Measurements from ENCODE around the gene EML6. TPM values are rescaled to one million over a fixed set of nuclear protein-coding genes. Genes with fewer than 3 reads are reported as not detected.

The EML6 gene
- total and polyA plus RNA-seq, 2 of the 8 experiments (the other 6 are each of a cell fraction or from before 2014, with no cell fraction given), result 1.2 to 1.6 TPM

DNA sequence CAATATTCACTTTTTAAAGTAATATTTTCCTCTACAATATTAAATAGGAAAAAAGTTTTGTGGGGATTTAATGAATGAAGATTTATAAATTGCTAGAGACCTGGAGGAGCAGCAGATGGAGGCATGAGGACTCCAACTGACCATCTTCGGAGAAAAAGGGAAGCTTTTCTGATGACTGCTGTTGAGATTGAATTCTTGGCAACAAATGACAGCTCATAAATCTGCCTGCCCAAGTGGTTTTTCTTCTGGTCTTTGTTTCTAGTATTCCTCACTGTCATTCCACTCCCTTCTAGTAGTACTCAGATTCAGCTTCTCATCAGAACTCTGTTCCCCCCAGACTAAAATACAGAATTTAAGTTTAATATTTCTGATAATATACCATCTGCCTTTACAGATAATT, 157.0 kb downstream of the EML6 start:
- POLR2A ChIA-PET (ENCODE audit: partially characterized antibody), result no interaction called here

More for the DNA sequence above, 157.0 kb downstream of the EML6 start:
- DNase-seq (ENCODE audit: low read depth in 1 of 2, low spot score in 2 of 2) (no peak), FAIRE-seq (no peak)
- Histone ChIP-seq H3K18ac (ENCODE audit: extremely low read depth, low read length) (no peak overlapping the region), H4K20me1 (replicated peaks in 1 of 2; ENCODE audit: control insufficient read depth in 1 of 2, insufficient read depth in 2 of 2, low read length in 2 of 2) (no peaks in the 10 kb centered on the region), H2BK12ac (ENCODE audit: low read depth, low read length) (no peak overlapping the region), H2AK5ac (ENCODE audit: low read depth, low read length) (no peak overlapping the region), H3K4me1 (replicated peaks in 1 of 4; ENCODE audit: control insufficient read depth in 3 of 4, insufficient read depth in 4 of 4, low read length in 3 of 4) (no peaks in the 10 kb centered on the region), H2BK120ac (replicated peaks; ENCODE audit: low read depth, low read length) (no peak overlapping the region), H3K27me3 (replicated peaks in 1 of 4; ENCODE audit: control insufficient read depth in 3 of 4, extremely low read depth in 1 of 4, insufficient read depth in 3 of 4, low read length in 3 of 4) (no peaks in the 10 kb centered on the region), H3K27ac (ENCODE audit: low read depth, low read length) (no peak overlapping the region), H2BK20ac (ENCODE audit: low read length) (no peak overlapping the region), H3K4ac (replicated peaks; ENCODE audit: insufficient read length, low read depth, low read length) (no peak overlapping the region), H3K23me2 (ENCODE audit: low read depth, low read length) (no peaks in the 10 kb centered on the region), H3K23ac (ENCODE audit: insufficient read length) (no peak overlapping the region), H3K36me3 (ENCODE audit: control insufficient read depth in 2 of 4, insufficient read depth in 4 of 4, low read length in 3 of 4) (no peaks in the 10 kb centered on the region), H4K5ac (ENCODE audit: insufficient read length, low read depth, low read length) (no peak overlapping the region), H4K8ac (ENCODE audit: extremely low read depth, insufficient read depth, low read length) (no peak overlapping the region), H4K91ac (replicated peaks; ENCODE audit: insufficient read length, low read length) (no peak overlapping the region), H3K9me3 (ENCODE audit: insufficient read depth in 2 of 2, low read depth in 1 of 2, low read length in 1 of 2) (no peaks in the 10 kb centered on the region), H2BK5ac (ENCODE audit: low read depth, low read length) (no peak overlapping the region), H3K14ac (ENCODE audit: insufficient read length) (no peak overlapping the region), H3K79me2 (ENCODE audit: control insufficient read depth in 1 of 2, insufficient read depth in 2 of 2, low read length in 2 of 2) (no peaks in the 10 kb centered on the region), H3K4me3 (ENCODE audit: extremely low read depth in 1 of 4, insufficient read depth in 2 of 4, low read depth in 3 of 4, low read length in 4 of 4) (no peak overlapping the region), H2BK15ac (ENCODE audit: low read length) (no peak overlapping the region), H3K79me1 (ENCODE audit: low read depth, low read length) (no peaks in the 10 kb centered on the region), H3K4me2 (ENCODE audit: insufficient read depth in 1 of 2, low read depth in 2 of 2, low read length in 2 of 2) (no peak overlapping the region), H3K56ac (replicated peaks; ENCODE audit: insufficient read length, low read depth, low read length) (no peak overlapping the region), H3K9ac (replicated peaks in 1 of 4; ENCODE audit: extremely low read depth in 1 of 4, low read depth in 3 of 4, low read length in 3 of 4) (no peak overlapping the region), H2AFZ (ENCODE audit: low read length) (no peak overlapping the region)
- TF ChIP-seq, protein P1, sequence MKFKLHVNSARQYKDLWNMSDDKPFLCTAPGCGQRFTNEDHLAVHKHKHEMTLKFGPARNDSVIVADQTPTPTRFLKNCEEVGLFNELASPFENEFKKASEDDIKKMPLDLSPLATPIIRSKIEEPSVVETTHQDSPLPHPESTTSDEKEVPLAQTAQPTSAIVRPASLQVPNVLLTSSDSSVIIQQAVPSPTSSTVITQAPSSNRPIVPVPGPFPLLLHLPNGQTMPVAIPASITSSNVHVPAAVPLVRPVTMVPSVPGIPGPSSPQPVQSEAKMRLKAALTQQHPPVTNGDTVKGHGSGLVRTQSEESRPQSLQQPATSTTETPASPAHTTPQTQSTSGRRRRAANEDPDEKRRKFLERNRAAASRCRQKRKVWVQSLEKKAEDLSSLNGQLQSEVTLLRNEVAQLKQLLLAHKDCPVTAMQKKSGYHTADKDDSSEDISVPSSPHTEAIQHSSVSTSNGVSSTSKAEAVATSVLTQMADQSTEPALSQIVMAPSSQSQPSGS (IDR thresholded peaks at IDR 0.05; ENCODE audit: low read length), result no peak
- TF ChIP-seq ASH2L (IDR thresholded peaks at IDR 0.05; ENCODE audit: low read length) (no peak), PHF8 (conservative IDR thresholded peaks at IDR 0.05; ENCODE audit: low read depth, low read length) (no peak), RAD21 (IDR thresholded peaks at IDR 0.05 in 1 of 2, conservative IDR thresholded peaks at IDR 0.05 in 1 of 2; ENCODE audit: low read depth in 2 of 2, low read length in 2 of 2) (no peak), SIN3A (conservative IDR thresholded peaks at IDR 0.05 in 1 of 2, IDR thresholded peaks at IDR 0.05 in 1 of 2; ENCODE audit: low read depth in 1 of 2, low read length in 2 of 2) (no peak), RFX5 (IDR thresholded peaks at IDR 0.05; ENCODE audit: borderline replicate concordance, low read depth, low read length) (no peak)
- TF ChIP-seq, protein P2, sequence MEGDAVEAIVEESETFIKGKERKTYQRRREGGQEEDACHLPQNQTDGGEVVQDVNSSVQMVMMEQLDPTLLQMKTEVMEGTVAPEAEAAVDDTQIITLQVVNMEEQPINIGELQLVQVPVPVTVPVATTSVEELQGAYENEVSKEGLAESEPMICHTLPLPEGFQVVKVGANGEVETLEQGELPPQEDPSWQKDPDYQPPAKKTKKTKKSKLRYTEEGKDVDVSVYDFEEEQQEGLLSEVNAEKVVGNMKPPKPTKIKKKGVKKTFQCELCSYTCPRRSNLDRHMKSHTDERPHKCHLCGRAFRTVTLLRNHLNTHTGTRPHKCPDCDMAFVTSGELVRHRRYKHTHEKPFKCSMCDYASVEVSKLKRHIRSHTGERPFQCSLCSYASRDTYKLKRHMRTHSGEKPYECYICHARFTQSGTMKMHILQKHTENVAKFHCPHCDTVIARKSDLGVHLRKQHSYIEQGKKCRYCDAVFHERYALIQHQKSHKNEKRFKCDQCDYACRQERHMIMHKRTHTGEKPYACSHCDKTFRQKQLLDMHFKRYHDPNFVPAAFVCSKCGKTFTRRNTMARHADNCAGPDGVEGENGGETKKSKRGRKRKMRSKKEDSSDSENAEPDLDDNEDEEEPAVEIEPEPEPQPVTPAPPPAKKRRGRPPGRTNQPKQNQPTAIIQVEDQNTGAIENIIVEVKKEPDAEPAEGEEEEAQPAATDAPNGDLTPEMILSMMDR (IDR thresholded peaks at IDR 0.05; ENCODE audit: control extremely low read depth in 1 of 3, insufficient read depth in 1 of 3, low read depth in 1 of 3, low read length in 3 of 3), result no peak
- CTCF ChIA-PET (ENCODE audit: partially characterized antibody), result interaction anchor here (0.6 to 1.5 kb wide), 5 partner anchors 13 to 1147 kb away, joined by 3 to 4 read pairs (median 3); no protein-coding TSS in a partner anchor
- 88% methylated on average over 1 of the region's 1 CpG; no CpG with 5 or more reads in 1 of the 2 experiments for WGBS, 2 experiments (ENCODE audit: extremely low coverage in 1 of 2, insufficient coverage in 1 of 2, insufficient read length in 1 of 2, insufficient replicate concordance in 2 of 2, low coverage in 1 of 2, low lambda C conversion rate in 2 of 2, missing lambda C conversion rate in 1 of 2)
